Activated naive CD4-positive, alpha-beta T cell treated with anti-CD3 and anti-CD28 coated beads for 36 hours (primary cell): ENCODE measurements around the gene DAPP1. TPM values are rescaled to one million over a fixed set of nuclear protein-coding genes. Genes with fewer than 3 reads are reported as not detected.
A peak's percentile ranks its signal among the peaks of the same experiment; 100 is the strongest.

Source experiments
- CTCF ChIA-PET: fragments of 350-600 bp; sonication (Branson Sonifier 250); formaldehyde crosslinking; loops from one replicate; lab custom pipeline; 2021; ENCODE audit warnings: antibody characterized with exemption; lab: Charles Lee
- DNase-seq: peaks from one replicate; pipeline ENCODE4 v3.0.0-alpha.2; 2020
- H3K27ac Mint-ChIP-seq: one replicate; pipeline ENCODE4 v1.8.0; 2021; ENCODE audit warnings: mild to moderate bottlenecking, mixed read lengths
- H3K27me3 Mint-ChIP-seq: one replicate; pipeline ENCODE4 v1.8.0; 2021; ENCODE audit warnings: low read depth, mixed read lengths
- H3K36me3 Mint-ChIP-seq: one replicate; pipeline ENCODE4 v1.8.0; 2021; ENCODE audit warnings: low read depth, mixed read lengths
- H3K4me1 Mint-ChIP-seq: one replicate; pipeline ENCODE4 v1.8.0; 2021; ENCODE audit warnings: low read depth, mixed read lengths
- H3K4me3 Mint-ChIP-seq: one replicate; pipeline ENCODE4 v1.8.0; 2021; ENCODE audit warnings: mild to moderate bottlenecking, moderate library complexity, mixed read lengths
- H3K9me3 Mint-ChIP-seq: one replicate; pipeline ENCODE4 v1.8.0; 2021; ENCODE audit warnings: mixed read lengths
- intact Hi-C: fragments of 100-400 bp; cut with micrococcal nuclease; formaldehyde crosslinking; loops from one replicate; pipeline ENCODE4 v1.15.1; 2023
- total RNA-seq, 2 experiments: library from RNA; stranded (reverse); gene quantifications; one replicate each; pipeline ENCODE4 v1.2.3, GENCODE V29; 2021

The DAPP1 gene
- total RNA-seq, 2 experiments from 2014 or later, result 24.4 to 25.8 TPM

DNA sequence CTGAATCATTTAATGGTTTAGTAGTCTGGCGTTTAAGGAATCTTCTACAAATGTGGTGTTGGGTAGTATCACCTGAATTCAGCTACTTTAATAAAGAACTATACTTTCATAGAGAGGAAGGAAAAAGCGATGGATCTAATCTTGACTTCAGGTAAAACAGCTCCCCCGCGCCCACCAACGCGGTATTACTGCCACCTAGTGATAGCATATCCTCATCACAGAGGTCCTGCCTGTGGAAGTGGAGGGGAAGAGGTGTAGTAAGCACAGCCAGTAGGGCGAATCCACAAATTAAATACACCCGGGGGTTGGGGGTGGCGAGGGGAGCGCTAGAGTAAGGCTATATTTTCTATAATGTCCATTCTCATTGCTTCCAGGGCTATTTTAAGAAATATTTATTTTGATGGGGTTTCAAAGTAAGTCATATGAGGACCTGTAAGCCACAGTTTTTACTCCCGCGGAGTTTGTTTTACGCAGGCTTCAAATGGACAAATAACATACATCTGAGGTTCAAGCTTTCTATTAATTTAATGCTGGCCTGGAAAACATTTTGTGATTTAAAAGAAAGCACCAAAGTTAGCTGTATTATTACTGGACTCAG is 8.3 kb upstream of the DAPP1 start:
- intact Hi-C loops, result loop anchor here (1.0 to 5.0 kb wide), 6 partner anchors 48 to 813 kb away; partner anchors contain the start of gene METAP1
- peaks cover 14% of the 10 kb centered on the region for H3K4me1 Mint-ChIP-seq
- no peaks in the 10 kb centered on the region for H3K9me3 Mint-ChIP-seq
- H3K36me3 Mint-ChIP-seq, result no peaks in the 10 kb centered on the region
- CTCF ChIA-PET, result interaction anchor here (0.7 to 2.9 kb wide), 45 partner anchors 8 to 378 kb away, joined by 3 to 24 read pairs (median 4); partner anchors contain the start of genes C4orf17, DAPP1 and TRMT10A
- H3K27me3 Mint-ChIP-seq, result peaks cover 8% of the 10 kb centered on the region
- H3K27ac Mint-ChIP-seq, result no peak overlapping the region
- no peak overlapping the region for H3K4me3 Mint-ChIP-seq
- DNase-seq, result peak; percentile 87

GRCh38 chr4:99809326-99809725 is 7.3 kb upstream of the DAPP1 start:
- H3K27ac Mint-ChIP-seq, result no peak overlapping the region
- intact Hi-C loops, result loop anchor here (2.0 to 5.0 kb wide), 3 partner anchors 49 to 692 kb away; no protein-coding TSS in a partner anchor
- peaks cover 2% of the 10 kb centered on the region for H3K27me3 Mint-ChIP-seq
- peaks cover 20% of the 10 kb centered on the region for H3K4me1 Mint-ChIP-seq
- H3K36me3 Mint-ChIP-seq, result no peaks in the 10 kb centered on the region
- H3K9me3 Mint-ChIP-seq, result no peaks in the 10 kb centered on the region
- H3K4me3 Mint-ChIP-seq, result no peak overlapping the region
- DNase-seq, result no peak
- CTCF ChIA-PET, result interaction anchor here (0.6 to 2.9 kb wide), 18 partner anchors 8 to 259 kb away, joined by 3 to 24 read pairs (median 5); partner anchors contain the start of gene TRMT10A

DNA sequence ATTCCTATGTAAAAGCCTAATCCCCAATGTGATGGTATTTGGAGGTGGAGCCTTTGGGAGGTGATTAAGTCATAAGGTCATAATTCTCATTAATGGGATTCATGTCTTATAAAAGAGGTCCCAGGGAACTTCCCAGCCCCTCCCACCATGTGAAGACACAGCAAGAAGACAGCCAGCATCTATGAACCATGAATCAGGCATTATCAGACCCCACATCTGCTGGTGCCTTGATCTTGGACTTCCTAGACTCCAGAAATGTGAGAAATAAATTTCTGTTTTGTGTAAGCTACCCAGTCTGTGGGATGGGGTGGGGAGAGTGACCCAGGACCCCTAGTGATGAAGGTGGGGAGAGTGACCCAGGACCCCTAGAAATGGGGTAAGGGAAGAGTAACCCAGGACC is 6.1 kb upstream of the DAPP1 start:
- intact Hi-C loops, result no loop called here
- no peaks in the 10 kb centered on the region for H3K9me3 Mint-ChIP-seq
- H3K27me3 Mint-ChIP-seq, result no peaks in the 10 kb centered on the region
- no peak overlapping the region for H3K27ac Mint-ChIP-seq
- H3K4me1 Mint-ChIP-seq, result peaks cover 29% of the 10 kb centered on the region
- no peak overlapping the region for H3K4me3 Mint-ChIP-seq
- CTCF ChIA-PET, result interaction anchor here (0.8 to 3.7 kb wide), 9 partner anchors 11 to 138 kb away, joined by 3 to 50 read pairs (median 5); no protein-coding TSS in a partner anchor
- DNase-seq, result no peak
- no peaks in the 10 kb centered on the region for H3K36me3 Mint-ChIP-seq

DNA sequence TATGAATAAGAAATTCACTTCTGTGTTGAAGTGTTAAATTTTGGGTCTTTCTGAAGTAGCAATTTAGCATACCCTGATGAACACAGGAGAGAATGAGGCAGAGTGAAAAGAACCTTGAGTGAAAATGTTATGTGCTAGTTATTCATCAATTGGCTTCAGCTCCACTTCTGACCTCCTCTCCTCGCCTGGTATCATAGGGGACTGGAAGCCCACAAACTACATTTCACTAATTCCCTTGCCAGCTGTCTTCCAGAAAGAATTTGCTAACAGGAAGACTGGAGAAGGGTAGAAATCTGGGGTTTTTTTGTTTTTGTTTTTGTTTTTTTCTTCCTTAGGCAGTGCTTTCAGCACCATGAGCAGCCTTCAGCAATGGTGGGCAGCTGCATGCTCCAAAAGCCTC is 5.5 kb upstream of the DAPP1 start:
- CTCF ChIA-PET, result interaction anchor here (0.6 to 3.7 kb wide), 29 partner anchors 8 to 255 kb away, joined by 3 to 50 read pairs (median 4); partner anchors contain the start of genes LAMTOR3 and TRMT10A
- no peaks in the 10 kb centered on the region for H3K27me3 Mint-ChIP-seq
- no peak overlapping the region for H3K27ac Mint-ChIP-seq
- DNase-seq, result no peak
- H3K9me3 Mint-ChIP-seq, result no peaks in the 10 kb centered on the region
- no peak overlapping the region for H3K4me3 Mint-ChIP-seq
- H3K4me1 Mint-ChIP-seq, result peaks cover 34% of the 10 kb centered on the region
- H3K36me3 Mint-ChIP-seq, result no peaks in the 10 kb centered on the region
- intact Hi-C loops, result loop anchor here (1.0 kb wide), 2 partner anchors 74 to 252 kb away; no protein-coding TSS in a partner anchor

GRCh38 chr4:99811850-99812249 is 4.8 kb upstream of the DAPP1 start:
- CTCF ChIA-PET, result interaction anchor here (0.6 to 3.7 kb wide), 37 partner anchors 9 to 302 kb away, joined by 3 to 50 read pairs (median 4); partner anchors contain the start of genes DNAJB14, LAMTOR3 and TRMT10A
- Mint-ChIP-seq H3K4me1 (peaks cover 41% of the 10 kb centered on the region), H3K36me3 (no peaks in the 10 kb centered on the region), H3K9me3 (no peaks in the 10 kb centered on the region), H3K4me3 (no peak overlapping the region), H3K27me3 (no peaks in the 10 kb centered on the region), H3K27ac (no peak overlapping the region)
- DNase-seq, result peak; percentile 78
- intact Hi-C loops, result loop anchor here (1.0 kb wide), 3 partner anchors 73 to 251 kb away; no protein-coding TSS in a partner anchor

GRCh38 chr4:99815597-99816011 is 1.0 kb upstream of the DAPP1 start:
- intact Hi-C loops, result loop anchor here (1.0 to 2.0 kb wide), 7 partner anchors 32 to 309 kb away; partner anchors contain the start of gene LAMTOR3
- H3K4me1 Mint-ChIP-seq, result peaks cover 63% of the 10 kb centered on the region

DNA sequence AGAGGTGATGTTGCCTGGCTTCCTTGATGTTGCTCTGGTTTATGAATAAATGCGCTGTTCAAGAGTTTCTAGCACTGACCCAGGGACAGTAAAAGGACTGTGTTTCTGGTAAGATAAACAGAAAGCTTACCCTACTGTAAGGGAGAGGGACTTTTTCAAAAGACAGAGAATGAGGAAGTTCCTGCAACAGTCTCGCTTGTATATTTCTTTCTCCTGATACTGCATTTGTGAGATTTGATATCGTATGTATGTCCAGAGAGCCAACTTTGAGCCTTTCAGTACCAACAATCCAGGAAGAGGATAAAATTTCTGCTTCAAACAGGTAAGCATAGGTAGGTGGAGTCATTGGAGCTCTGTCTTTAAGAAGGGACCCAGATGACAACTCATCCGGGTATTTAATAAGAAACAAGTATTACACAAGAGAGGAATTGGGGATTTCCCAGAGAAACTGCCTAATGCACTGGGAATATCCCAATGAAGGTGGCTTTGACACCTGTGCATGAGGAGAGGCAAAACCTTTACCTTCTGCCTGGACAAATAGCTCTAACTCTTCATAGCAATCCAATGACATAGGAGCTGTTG is 773 bp downstream of the DAPP1 start:
- Mint-ChIP-seq H3K36me3 (peaks cover 3% of the 10 kb centered on the region), H3K4me3 (peak overlapping the region; percentile 76), H3K9me3 (no peaks in the 10 kb centered on the region), H3K4me1 (peaks cover 74% of the 10 kb centered on the region), H3K27ac (peak overlapping the region; percentile 94), H3K27me3 (no peaks in the 10 kb centered on the region)
- intact Hi-C loops, result loop anchor here (1.0 to 2.0 kb wide), 4 partner anchors 10 to 311 kb away; partner anchors contain the start of gene LAMTOR3
- CTCF ChIA-PET, result interaction anchor here (1.1 to 3.1 kb wide), 6 partner anchors 8 to 68 kb away, joined by 3 to 15 read pairs (median 6); no protein-coding TSS in a partner anchor
- DNase-seq, result no peak

More at GRCh38 chr4:99815597-99816011, 1.0 kb upstream of the DAPP1 start:
- peak; percentile 30 for DNase-seq
- H3K27ac Mint-ChIP-seq, result peak overlapping the region; percentile 94
- peaks cover 1% of the 10 kb centered on the region for H3K36me3 Mint-ChIP-seq
- CTCF ChIA-PET, result interaction anchor here (1.2 to 3.1 kb wide), 3 partner anchors 31 to 69 kb away, joined by 4 to 15 read pairs (median 8); no protein-coding TSS in a partner anchor
- no peaks in the 10 kb centered on the region for H3K27me3 Mint-ChIP-seq
- H3K9me3 Mint-ChIP-seq, result no peaks in the 10 kb centered on the region
- peak overlapping the region; percentile 76 for H3K4me3 Mint-ChIP-seq

GRCh38 chr4:99818661-99819060 is 2.0 kb downstream of the DAPP1 start:
- Mint-ChIP-seq H3K4me1 (peaks cover 71% of the 10 kb centered on the region), H3K27me3 (no peaks in the 10 kb centered on the region), H3K36me3 (peaks cover 6% of the 10 kb centered on the region), H3K9me3 (no peaks in the 10 kb centered on the region), H3K27ac (no peak overlapping the region), H3K4me3 (peak overlapping the region; percentile 27)
- DNase-seq, result no peak
- CTCF ChIA-PET, result interaction anchor here (1.1 to 3.1 kb wide), 2 partner anchors 28 to 67 kb away, joined by 4 to 15 read pairs; no protein-coding TSS in a partner anchor
- intact Hi-C loops, result no loop called here

GRCh38 chr4:99821918-99822503 is 5.4 kb downstream of the DAPP1 start:
- peaks cover 76% of the 10 kb centered on the region for H3K4me1 Mint-ChIP-seq
- CTCF ChIA-PET, result interaction anchor here (0.8 to 1.6 kb wide), 3 partner anchors 14 to 25 kb away, joined by 3 to 9 read pairs (median 4); no protein-coding TSS in a partner anchor
- no peak overlapping the region for H3K27ac Mint-ChIP-seq
- H3K36me3 Mint-ChIP-seq, result peaks cover 13% of the 10 kb centered on the region
- no peak overlapping the region for H3K4me3 Mint-ChIP-seq
- H3K27me3 Mint-ChIP-seq, result no peaks in the 10 kb centered on the region
- no peaks in the 10 kb centered on the region for H3K9me3 Mint-ChIP-seq
- intact Hi-C loops, result no loop called here
- no peak for DNase-seq

- no peak for DNase-seq
- H3K4me3 Mint-ChIP-seq, result no peak overlapping the region
- H3K27me3 Mint-ChIP-seq, result no peaks in the 10 kb centered on the region
- no peaks in the 10 kb centered on the region for H3K9me3 Mint-ChIP-seq
- CTCF ChIA-PET, result no interaction called here
- no peak overlapping the region for H3K27ac Mint-ChIP-seq
- H3K36me3 Mint-ChIP-seq, result peaks cover 13% of the 10 kb centered on the region
- peaks cover 79% of the 10 kb centered on the region for H3K4me1 Mint-ChIP-seq
- intact Hi-C loops, result no loop called here
Observed at GRCh38 chr4:99822734-99823133, 6.1 kb downstream of the DAPP1 start.

DNA sequence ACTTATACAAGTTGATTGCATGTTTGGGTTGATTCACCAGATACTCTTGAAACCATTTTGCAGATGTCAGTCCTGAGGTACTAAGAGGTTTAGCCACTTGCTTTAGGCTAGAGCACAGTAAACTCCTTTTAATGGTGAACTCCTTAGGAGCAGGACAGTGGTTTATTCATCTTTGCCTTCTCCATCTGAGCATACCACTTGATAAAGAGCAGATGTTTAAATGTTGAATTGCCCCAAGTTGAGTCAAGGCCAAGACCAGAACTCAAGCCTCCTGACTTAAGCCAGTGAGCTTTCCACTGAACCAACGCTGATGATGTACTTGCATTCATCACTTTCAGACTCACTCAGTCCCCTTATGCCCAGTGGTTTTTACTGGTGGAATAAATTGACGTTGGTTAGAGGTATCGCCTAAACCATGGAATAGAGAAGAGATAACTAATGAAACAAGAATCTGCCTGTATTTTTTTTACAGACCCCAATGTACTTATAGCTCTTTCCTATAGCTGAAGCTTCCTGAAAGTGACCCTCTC is 7.5 kb downstream of the DAPP1 start:
- no peak for DNase-seq
- Mint-ChIP-seq H3K4me1 (peaks cover 76% of the 10 kb centered on the region), H3K4me3 (no peak overlapping the region), H3K27me3 (no peaks in the 10 kb centered on the region), H3K27ac (peak overlapping the region; percentile 41), H3K9me3 (no peaks in the 10 kb centered on the region), H3K36me3 (peaks cover 13% of the 10 kb centered on the region)
- intact Hi-C loops, result no loop called here
- CTCF ChIA-PET, result interaction anchor here (0.8 to 1.9 kb wide), 2 partner anchors 16 to 155 kb away, joined by 3 to 5 read pairs; no protein-coding TSS in a partner anchor
